HL-60 (cell line): ENCODE data around the gene WDHD1.

Experiments
- CTCF ChIP-seq: IDR thresholded peaks from one replicate; pipeline ENCODE4 v1.5.1; 2011; ENCODE audit warnings: low read length, control low read depth, inconsistent platforms; ENCODE audit not compliant: insufficient read depth
- GABPA ChIP-seq: IDR thresholded peaks from 2 replicates; pipeline ENCODE4 v1.6.1; 2012; ENCODE audit warnings: low read depth
- SPI1 ChIP-seq: IDR thresholded peaks from 2 replicates; pipeline ENCODE4 v1.6.1; 2012; ENCODE audit warnings: low read depth, mild to moderate bottlenecking, borderline replicate concordance

- no peak for TF ChIP-seq CTCF
- no peak for TF ChIP-seq GABPA
- no peak for TF ChIP-seq SPI1
These were observed 106.8 kb downstream of the WDHD1 start for GRCh38 chr14:54920052-54920451.
